PC-9 (cell line): Measurements from ENCODE around the gene CDCA3. TPM values are rescaled to one million over a fixed set of nuclear protein-coding genes. Genes with fewer than 3 reads are reported as not detected.
"Not testable (repeated sequence)": the region's sequence is repeated elsewhere in the genome, so short reads cannot be mapped to it uniquely, and the experiment has no call there.

Source experiments
- BruUV-seq: library from RNA; stranded (reverse); fragments of 400-500 nt; replicated peaks from 2 replicates; lab custom pipeline; 2021; lab: Mats Ljungman, UMichigan
- CTCF ChIA-PET: fragments of 300-600 bp; sonication (Branson Sonifier 250); formaldehyde crosslinking; loops from one replicate; lab custom pipeline; 2022; ENCODE audit warnings: antibody characterized with exemption; lab: Charles Lee
- POLR2A ChIA-PET: fragments of 300-600 bp; sonication (Branson Sonifier 250); formaldehyde crosslinking; loops from one replicate; lab custom pipeline; 2022; ENCODE audit warnings: antibody characterized with exemption; ENCODE audit not compliant: unreplicated experiment; lab: Charles Lee
- DNase-seq, 2 experiments: peaks; one replicate each; pipeline versions ENCODE4 v3.0.0 to v3.0.0-alpha.2; 2015 to 2022; ENCODE audit warnings: mixed read lengths in 1 of 2
- H2AFZ ChIP-seq: fragments of 200-600 bp; sonication (generic); 2 replicates; pipeline ENCODE4 v1.8.1; 2017; ENCODE audit warnings: antibody characterized with exemption
- H3F3A ChIP-seq: fragments of 200-600 bp; sonication (generic); 2 replicates; pipeline ENCODE4 v1.8.1; 2017; ENCODE audit warnings: antibody characterized with exemption, mild to moderate bottlenecking, low read depth; ENCODE audit not compliant: insufficient read depth
- H3K27ac ChIP-seq: fragments of 200-600 bp; sonication (generic); 2 replicates; pipeline ENCODE4 v1.6.1; 2016; ENCODE audit warnings: mixed run types
- H3K27me3 ChIP-seq: fragments of 200-600 bp; sonication (generic); 2 replicates; pipeline ENCODE4 v1.6.1; 2016; ENCODE audit warnings: low read depth, mixed run types; ENCODE audit not compliant: insufficient read depth
- H3K36me3 ChIP-seq: fragments of 200-600 bp; sonication (generic); 2 replicates; pipeline ENCODE4 v1.6.1; 2016; ENCODE audit warnings: low read depth, mixed run types
- H3K4me1 ChIP-seq: fragments of 200-600 bp; sonication (generic); replicated peaks from 2 replicates; pipeline ENCODE4 v1.6.1; 2016; ENCODE audit warnings: mixed run types; ENCODE audit not compliant: insufficient read depth
- H3K4me2 ChIP-seq: fragments of 200-600 bp; sonication (generic); 2 replicates; pipeline ENCODE4 v1.6.1; 2017; ENCODE audit warnings: mixed run types
- H3K4me3 ChIP-seq: fragments of 200-600 bp; sonication (generic); 2 replicates; pipeline ENCODE4 v1.6.1; 2016; ENCODE audit warnings: mixed run types
- H3K79me2 ChIP-seq: fragments of 200-600 bp; sonication (generic); 2 replicates; pipeline ENCODE4 v1.6.1; 2017; ENCODE audit warnings: low read depth, mixed run types
- H3K9me2 ChIP-seq: fragments of 200-600 bp; sonication (generic); 2 replicates; pipeline ENCODE4 v1.8.1; 2017; ENCODE audit warnings: mild to moderate bottlenecking; ENCODE audit not compliant: insufficient read depth
- H3K9me3 ChIP-seq: fragments of 200-600 bp; sonication (generic); 2 replicates; pipeline ENCODE4 v1.8.1; 2016; ENCODE audit warnings: low read depth; ENCODE audit not compliant: insufficient read depth
- H4K20me1 ChIP-seq: fragments of 200-600 bp; sonication (generic); 2 replicates; pipeline ENCODE4 v1.8.1; 2017; ENCODE audit not compliant: insufficient read depth
- CTCF ChIP-seq: fragments of 200-600 bp; sonication (generic); conservative IDR thresholded peaks from 2 replicates; pipeline ENCODE4 v1.6.1; 2017; ENCODE audit warnings: mixed run types, antibody characterized with exemption, mild to moderate bottlenecking, moderate library complexity
- EZH2 ChIP-seq: fragments of 200-600 bp; sonication (generic); IDR thresholded peaks from 2 replicates; pipeline ENCODE4 v1.8.0; 2017; ENCODE audit warnings: antibody characterized with exemption, low read depth
- intact Hi-C: fragments of 100-400 bp; cut with micrococcal nuclease; formaldehyde crosslinking; loops from one replicate; pipeline ENCODE4 v1.10.0; 2022; ENCODE audit not compliant: unreplicated experiment
- total RNA-seq: library from RNA; stranded (reverse); gene quantifications from 2 replicates; pipeline ENCODE4 v1.2.3, GENCODE V29; 2021

Gene CDCA3
- total RNA-seq, 1 experiment from 2014 or later, result 125 TPM

DNA sequence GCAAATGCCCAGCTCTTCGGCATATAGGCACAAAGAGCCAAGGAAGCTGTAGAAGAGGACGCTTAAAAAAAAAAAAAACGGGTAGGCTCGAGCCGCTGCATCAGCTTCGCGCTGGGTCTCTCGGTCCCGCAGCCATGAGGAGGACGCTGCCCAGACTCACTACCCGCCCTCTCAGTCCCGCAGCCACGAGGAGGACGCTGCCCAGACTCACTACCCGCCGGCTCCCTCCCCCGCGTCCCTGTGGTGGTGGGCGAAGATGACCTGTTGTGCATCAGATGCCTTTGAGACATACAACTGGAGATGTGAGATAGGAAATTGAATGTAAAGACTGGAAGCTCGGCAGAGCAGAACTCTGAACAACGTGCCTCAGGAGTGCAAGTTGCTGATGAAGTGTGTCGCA lies 33.5 kb upstream of the CDCA3 start:
- intact Hi-C loops, result no loop called here
- H2AFZ ChIP-seq, result no peak overlapping the region
- DNase-seq, result no peak
- no TSS peak for BruUV-seq
- no peaks in the 10 kb centered on the region for H3K9me3 ChIP-seq
- no peaks in the 10 kb centered on the region for H3K36me3 ChIP-seq
- H3K4me1 ChIP-seq, result 0 out of 2 replicates have a peak, but pooled peaks cover 5% of the 10 kb centered on the region
- H3K79me2 ChIP-seq, result no peaks in the 10 kb centered on the region
- no peak overlapping the region for H3K27ac ChIP-seq
- H3K4me3 ChIP-seq, result no peak overlapping the region
- ChIA-PET POLR2A (interaction anchor here (0.7 kb wide), 1 partner anchor 305 kb away, joined by 25 read pairs; no protein-coding TSS in a partner anchor), CTCF (no interaction called here)
- H3F3A ChIP-seq, result peaks cover 7% of the 10 kb centered on the region; the same call in 1 of the 2 replicates
- no peaks in the 10 kb centered on the region for H3K27me3 ChIP-seq
- H3K4me2 ChIP-seq, result no peak overlapping the region
- no peaks in the 10 kb centered on the region for H3K9me2 ChIP-seq
- H4K20me1 ChIP-seq, result no peaks in the 10 kb centered on the region
- TF ChIP-seq CTCF (no peak), EZH2 (no peak)

- peaks cover 4% of the 10 kb centered on the region; the same call in 1 of the 2 replicates for H3F3A ChIP-seq
- H4K20me1 ChIP-seq, result no peaks in the 10 kb centered on the region
- no peak overlapping the region for H3K27ac ChIP-seq
- no peak for TF ChIP-seq CTCF
- no peak for TF ChIP-seq EZH2
- no TSS peak for BruUV-seq
- H3K4me3 ChIP-seq, result no peak overlapping the region
- ChIA-PET POLR2A (no interaction called here), CTCF (interaction anchor here (0.6 kb wide), 1 partner anchor 147 kb away, joined by 5 read pairs; no protein-coding TSS in a partner anchor)
- H3K4me2 ChIP-seq, result no peak overlapping the region
- no peak overlapping the region for H2AFZ ChIP-seq
- 0 out of 2 replicates have a peak, but pooled peaks cover 5% of the 10 kb centered on the region for H3K4me1 ChIP-seq
- H3K36me3 ChIP-seq, result no peaks in the 10 kb centered on the region
- H3K9me2 ChIP-seq, result no peaks in the 10 kb centered on the region
- H3K79me2 ChIP-seq, result no peaks in the 10 kb centered on the region
- DNase-seq, result no peak
- no peaks in the 10 kb centered on the region for H3K9me3 ChIP-seq
- intact Hi-C loops, result no loop called here
- H3K27me3 ChIP-seq, result no peaks in the 10 kb centered on the region
Observed at GRCh38 chr12:6883683-6884082, 32.6 kb upstream of the CDCA3 start.

- H3K27me3 ChIP-seq, result no peaks in the 10 kb centered on the region
- no peak overlapping the region for H3K27ac ChIP-seq
- H3F3A ChIP-seq, result no peaks in the 10 kb centered on the region; the same call in 1 of the 2 replicates
- no peak overlapping the region for H2AFZ ChIP-seq
- TF ChIP-seq CTCF (no peak), EZH2 (no peak)
- BruUV-seq, result no TSS peak
- no peak overlapping the region for H3K4me2 ChIP-seq
- ChIA-PET CTCF (interaction anchor here (0.6 kb wide), 1 partner anchor 147 kb away, joined by 5 read pairs; no protein-coding TSS in a partner anchor), POLR2A (no interaction called here)
- no peaks in the 10 kb centered on the region for H3K9me2 ChIP-seq
- no peaks in the 10 kb centered on the region for H3K36me3 ChIP-seq
- intact Hi-C loops, result no loop called here
- H4K20me1 ChIP-seq, result no peaks in the 10 kb centered on the region
- no peaks in the 10 kb centered on the region for H3K79me2 ChIP-seq
- H3K4me1 ChIP-seq, result 0 out of 2 replicates have a peak, but pooled peaks cover 5% of the 10 kb centered on the region
- H3K4me3 ChIP-seq, result no peak overlapping the region
- DNase-seq, result no peak
- no peaks in the 10 kb centered on the region for H3K9me3 ChIP-seq
Observed at GRCh38 chr12:6883252-6883651, 32.2 kb upstream of the CDCA3 start.

DNA sequence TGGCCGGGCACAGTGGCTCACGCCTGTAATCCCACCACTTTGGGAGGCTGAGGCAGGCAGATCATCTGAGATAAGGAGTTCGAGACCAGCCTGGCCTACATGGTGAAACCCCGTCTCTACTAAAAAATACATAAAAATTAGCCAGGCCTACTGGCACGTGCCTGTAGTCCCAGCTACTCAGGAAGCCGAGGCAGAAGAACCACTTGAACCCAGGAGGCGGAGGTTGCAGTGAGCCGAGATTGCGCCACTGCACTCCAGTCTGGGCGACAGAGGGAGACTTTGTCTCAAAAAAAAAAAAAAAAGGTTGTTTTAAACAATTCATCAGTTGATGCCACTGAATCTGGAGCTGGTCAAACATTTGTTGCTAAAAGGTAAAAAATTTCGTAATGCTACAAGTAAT lies 28.7 kb upstream of the CDCA3 start:
- H3K79me2 ChIP-seq, H3K27ac ChIP-seq, POLR2A ChIA-PET, intact Hi-C loops, DNase-seq, H3K9me3 ChIP-seq, H2AFZ ChIP-seq, H3K4me3 ChIP-seq, BruUV-seq, H3K27me3 ChIP-seq, H3F3A ChIP-seq, H3K4me2 ChIP-seq, H4K20me1 ChIP-seq, H3K9me2 ChIP-seq, H3K36me3 ChIP-seq, H3K4me1 ChIP-seq: not testable (repeated sequence)
- CTCF ChIA-PET, result interaction anchor here (0.6 to 0.7 kb wide), 2 partner anchors 144 to 265 kb away, joined by 3 read pairs; no protein-coding TSS in a partner anchor

DNA sequence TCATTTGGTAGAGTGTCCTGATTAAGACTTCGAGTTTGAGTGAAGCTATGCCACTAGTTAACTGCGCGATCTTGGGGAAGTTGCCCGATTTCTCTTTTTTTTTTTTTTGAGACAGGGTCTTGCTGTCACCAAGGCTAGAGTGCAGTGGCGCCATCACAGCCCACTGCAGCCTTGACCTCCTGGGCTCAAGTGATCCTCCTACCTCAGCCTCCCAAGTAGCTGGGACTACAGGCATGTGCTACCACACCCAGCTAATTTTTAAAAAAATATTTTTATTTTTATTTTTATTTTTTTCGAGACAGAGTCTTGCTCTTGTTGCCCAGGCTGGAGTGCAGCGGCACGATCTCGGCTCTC lies 22.9 kb upstream of the CDCA3 start:
- not testable (repeated sequence) for DNase-seq, H3K9me3 ChIP-seq, BruUV-seq, H3K27me3 ChIP-seq, H3K9me2 ChIP-seq
- intact Hi-C loops, result loop anchor here (5.0 kb wide), 1 partner anchor 218 kb away; the partner anchor contains the start of gene C1R
- peak overlapping the region; percentile 78 for H2AFZ ChIP-seq
- CTCF ChIA-PET, result interaction anchor here (0.6 kb wide), 1 partner anchor 181 kb away, joined by 5 read pairs; no protein-coding TSS in a partner anchor
- peaks cover 12% of the 10 kb centered on the region; the same call in 1 of the 2 replicates for H3K36me3 ChIP-seq
- POLR2A ChIA-PET, result interaction anchor here (0.6 kb wide), 2 partner anchors 14 to 70 kb away, joined by 3 read pairs; no protein-coding TSS in a partner anchor
- H3K4me1 ChIP-seq, result peaks cover 30% of the 10 kb centered on the region
- peaks cover 51% of the 10 kb centered on the region for H3F3A ChIP-seq
- peak overlapping the region; percentile 37 for H3K27ac ChIP-seq
- H3K4me2 ChIP-seq, result peak overlapping the region; percentile 96
- H3K4me3 ChIP-seq, result peak overlapping the region; percentile 84
- peaks cover 30% of the 10 kb centered on the region for H4K20me1 ChIP-seq
- H3K79me2 ChIP-seq, result peaks cover 23% of the 10 kb centered on the region
